ENCODE results near the gene MTA1. TPM values are rescaled to one million over a fixed set of nuclear protein-coding genes. Genes with fewer than 3 reads are reported as not detected.

MTA1 gene
- polyA plus RNA-seq, 1 of the 3 experiments (the other 2 are of a cell fraction): 96.3 TPM

DNA sequence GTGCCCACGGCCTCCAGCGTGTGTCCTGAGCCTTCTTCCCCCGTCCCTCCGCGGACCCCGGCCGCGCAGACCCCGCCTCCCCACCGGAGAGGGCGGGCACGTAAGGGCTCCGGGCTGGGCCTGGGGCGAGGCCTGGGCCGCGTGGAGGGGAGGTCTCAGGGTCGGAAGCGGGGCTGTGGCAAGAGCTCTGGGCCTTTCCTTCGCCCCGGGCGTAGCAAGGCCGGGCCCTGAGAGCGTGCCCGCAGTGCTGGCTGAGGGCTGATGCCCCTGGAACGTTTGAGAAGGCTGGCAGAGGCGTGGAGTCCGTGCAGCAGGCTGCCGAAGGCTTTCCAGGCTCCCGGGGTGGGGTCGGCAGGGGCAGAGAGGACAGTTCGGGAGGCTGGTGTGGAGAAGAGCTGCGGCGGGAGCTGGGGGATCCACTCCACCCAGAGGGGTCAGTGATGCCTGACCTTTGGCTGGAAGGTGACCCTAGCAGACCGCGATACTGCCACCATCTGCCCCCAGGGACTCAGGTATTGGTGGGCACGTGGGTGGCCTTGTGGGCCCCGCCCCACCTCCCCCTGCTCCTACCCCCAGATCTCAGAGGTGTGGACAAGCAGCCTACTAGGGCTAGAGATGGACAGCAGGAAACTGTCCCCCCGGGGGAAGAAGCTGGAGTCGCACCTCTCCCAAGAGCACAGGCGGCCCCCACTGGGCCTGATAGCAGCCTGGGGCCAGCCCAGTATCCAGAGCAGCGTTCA is 20.7 kb upstream of the MTA1 start:
- H3K79me2 ChIP-seq (ENCODE audit: insufficient read depth): peaks cover 14% of the 10 kb centered on the region; the same call in 1 of the 2 replicates
- peak overlapping the region; percentile 83 for H3K9ac ChIP-seq
- 0 out of 2 replicates have a peak, but pooled peaks have one; percentile 49 for TF ChIP-seq FOXJ3 (CRISPR knock-in tag; IDR thresholded peaks at IDR 0.05)
- no peak for TF ChIP-seq USF1 (IDR thresholded peaks at IDR 0.05; ENCODE audit: borderline replicate concordance, low read depth)
- 8% methylated on average over 11 of the region's 41 CpGs for WGBS (ENCODE audit: low lambda C conversion rate)
- no peaks in the 10 kb centered on the region for H3K27me3 ChIP-seq (ENCODE audit: insufficient read depth)
- peak overlapping the region; percentile 96; the same call in 1 of the 2 replicates for H2AFZ ChIP-seq (ENCODE audit: low read depth)
- peaks cover 10 to 11% of the 10 kb centered on the region in 2 experiments for H3K36me3 ChIP-seq (replicated peaks in 1 of 2; ENCODE audit: control insufficient read depth in 1 of 2, insufficient read depth in 2 of 2, low read length in 1 of 2)
- H3F3A ChIP-seq (replicated peaks; ENCODE audit: insufficient read depth): no peaks in the 10 kb centered on the region
- H3K4me3 ChIP-seq (ENCODE audit: low read depth in 2 of 2, low read length in 1 of 2): peak overlapping the region; percentile 60 to 80
- peaks cover 0 to 19% of the 10 kb centered on the region in 2 experiments; a peak in 1 of 4 replicates for H3K4me1 ChIP-seq (ENCODE audit: control insufficient read depth in 1 of 2, insufficient read depth in 2 of 2, low read depth in 1 of 2, low read length in 1 of 2)
- ChIA-PET CTCF (interaction anchor here (0.7 to 1.8 kb wide), 6 partner anchors 15 to 129 kb away, joined by 3 to 9 read pairs (median 3); no protein-coding TSS in a partner anchor), POLR2A (interaction anchor here (0.6 to 2.5 kb wide), 3 partner anchors 12 to 323 kb away, joined by 3 to 8 read pairs (median 5); no protein-coding TSS in a partner anchor)
- peak overlapping the region; percentile 99 for H3K4me2 ChIP-seq
- no peaks in the 10 kb centered on the region for H4K20me1 ChIP-seq (ENCODE audit: insufficient read depth)
- no peaks in the 10 kb centered on the region for H3K9me2 ChIP-seq
- H3K9me3 ChIP-seq: peaks cover 3% of the 10 kb centered on the region; the same call in 1 of the 2 replicates
- H3K27ac ChIP-seq (ENCODE audit: low read depth in 2 of 2, low read length in 1 of 2): peak overlapping the region; percentile 39 to 91
- DNase-seq: peak; percentile 90

- no peaks in the 10 kb centered on the region for H3F3A ChIP-seq (replicated peaks; ENCODE audit: insufficient read depth)
- no peak for TF ChIP-seq GATA2 (CRISPR knock-in tag; IDR thresholded peaks at IDR 0.05)
- TF ChIP-seq TCF12 (IDR thresholded peaks at IDR 0.05): no peak
- no peak for TF ChIP-seq MXI1 (IDR thresholded peaks at IDR 0.05; ENCODE audit: low read depth, low read length)
- no peak for TF ChIP-seq EP300 (IDR thresholded peaks at IDR 0.05; ENCODE audit: borderline replicate concordance in 1 of 2, low read depth in 1 of 2, low read length in 1 of 2)
- TF ChIP-seq, protein P1, sequence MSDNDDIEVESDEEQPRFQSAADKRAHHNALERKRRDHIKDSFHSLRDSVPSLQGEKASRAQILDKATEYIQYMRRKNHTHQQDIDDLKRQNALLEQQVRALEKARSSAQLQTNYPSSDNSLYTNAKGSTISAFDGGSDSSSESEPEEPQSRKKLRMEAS (IDR thresholded peaks at IDR 0.05; ENCODE audit: low read depth): no peak
- no peak for TF ChIP-seq EZH2phosphoT487 (IDR thresholded peaks at IDR 0.05; ENCODE audit: borderline replicate concordance, low read depth)
- no peak for TF ChIP-seq YY1 (IDR thresholded peaks at IDR 0.05; ENCODE audit: low read depth)
- no peak for TF ChIP-seq SIN3A (IDR thresholded peaks at IDR 0.05; ENCODE audit: borderline replicate concordance, low read depth, low read length)
- TF ChIP-seq ZBTB33 (IDR thresholded peaks at IDR 0.05; ENCODE audit: borderline replicate concordance, low read depth): no peak
- TF ChIP-seq CHD2 (IDR thresholded peaks at IDR 0.05; ENCODE audit: low read length, partially characterized antibody): no peak
- TF ChIP-seq REST (IDR thresholded peaks at IDR 0.05; ENCODE audit: low read depth, low read length): no peak
- TF ChIP-seq IRF3 (IDR thresholded peaks at IDR 0.05; ENCODE audit: low read depth, low read length): no peak
- no peak for TF ChIP-seq MEF2A (IDR thresholded peaks at IDR 0.05; ENCODE audit: borderline replicate concordance, low read depth)
- no peak for TF ChIP-seq RAD21 (IDR thresholded peaks at IDR 0.05; ENCODE audit: low read length)
- ChIA-PET POLR2A (interaction anchor here (0.6 to 2.5 kb wide), 3 partner anchors 12 to 323 kb away, joined by 3 to 8 read pairs (median 5); no protein-coding TSS in a partner anchor), CTCF (interaction anchor here (0.7 to 1.1 kb wide), 5 partner anchors 16 to 129 kb away, joined by 3 to 4 read pairs (median 3); no protein-coding TSS in a partner anchor)
- 75% methylated on average over 5 of the region's 8 CpGs for WGBS (ENCODE audit: low lambda C conversion rate)
- no peaks in the 10 kb centered on the region for H3K9me2 ChIP-seq
- H3K36me3 ChIP-seq (replicated peaks in 1 of 2; ENCODE audit: control insufficient read depth in 1 of 2, insufficient read depth in 2 of 2, low read length in 1 of 2): peaks cover 10 to 11% of the 10 kb centered on the region in 2 experiments
- peaks cover 3% of the 10 kb centered on the region; the same call in 1 of the 2 replicates for H3K9me3 ChIP-seq
- H3K4me2 ChIP-seq: peak overlapping the region; percentile 99
- no peak overlapping the region; the same call in 1 of the 2 replicates for H3K9ac ChIP-seq
- no peak overlapping the region for H2AFZ ChIP-seq (ENCODE audit: low read depth)
- H4K20me1 ChIP-seq (ENCODE audit: insufficient read depth): no peaks in the 10 kb centered on the region
- no peak for DNase-seq
- peaks cover 0 to 19% of the 10 kb centered on the region in 2 experiments; a peak in 1 of 4 replicates for H3K4me1 ChIP-seq (ENCODE audit: control insufficient read depth in 1 of 2, insufficient read depth in 2 of 2, low read depth in 1 of 2, low read length in 1 of 2)
- H3K27me3 ChIP-seq (ENCODE audit: insufficient read depth): no peaks in the 10 kb centered on the region
- peaks cover 14% of the 10 kb centered on the region; the same call in 1 of the 2 replicates for H3K79me2 ChIP-seq (ENCODE audit: insufficient read depth)
- H3K4me3 ChIP-seq (ENCODE audit: low read depth in 2 of 2, low read length in 1 of 2): peak overlapping the region; percentile 60 to 80
- peak overlapping the region in 1 of 2 experiments; percentile 91; a peak in 1 of 4 replicates for H3K27ac ChIP-seq (ENCODE audit: low read depth in 2 of 2, low read length in 1 of 2)
These were observed 20.2 kb upstream of the MTA1 start for GRCh38 chr14:105399466-105399775.
